HepG2 (cell line): ENCODE data around the gene APOA1. TPM values are rescaled to one million over a fixed set of nuclear protein-coding genes. Genes with fewer than 3 reads are reported as not detected.

Experiments
- AKAP8 ChIP-seq: sonication (generic); formaldehyde crosslinking; IDR thresholded peaks from 2 replicates; pipeline ENCODE4 v1.5.1; 2020; ENCODE audit warnings: mild to moderate bottlenecking, missing genetic modification reagents
- FIP1L1 ChIP-seq: fragments of 200-400 bp; formaldehyde crosslinking; IDR thresholded peaks from 2 replicates; pipeline ENCODE4 v1.6.1; 2018; ENCODE audit warnings: low read depth, mild to moderate bottlenecking, low read length, moderate library complexity, borderline replicate concordance; ENCODE audit not compliant: insufficient read depth
- HNRNPK ChIP-seq: fragments of 200-400 bp; formaldehyde crosslinking; IDR thresholded peaks from 2 replicates; pipeline ENCODE4 v1.6.1; 2018; ENCODE audit warnings: low read length, low read depth, moderate library complexity, mild to moderate bottlenecking; ENCODE audit not compliant: poor library complexity, severe bottlenecking
- HNRNPUL1 ChIP-seq: fragments of 200-400 bp; formaldehyde crosslinking; IDR thresholded peaks from 2 replicates; pipeline ENCODE4 v1.6.1; 2017; ENCODE audit warnings: low read depth, mild to moderate bottlenecking, low read length, moderate library complexity
- ISX ChIP-seq: sonication (generic); formaldehyde crosslinking; conservative IDR thresholded peaks from 2 replicates; pipeline ENCODE4 v1.5.0; 2020; ENCODE audit warnings: missing genetic modification reagents
- JUNB ChIP-seq: sonication (generic); formaldehyde crosslinking; IDR thresholded peaks from 2 replicates; pipeline ENCODE4 v1.8.0; 2022; ENCODE audit warnings: missing genetic modification reagents, mild to moderate bottlenecking, borderline replicate concordance
- KDM5A ChIP-seq: fragments of 200-600 bp; sonication (generic); IDR thresholded peaks from 2 replicates; pipeline ENCODE4 v1.7.0; 2018; ENCODE audit warnings: antibody characterized with exemption, mild to moderate bottlenecking, low read length, borderline replicate concordance
- MATR3 ChIP-seq: sonication (generic); formaldehyde crosslinking; IDR thresholded peaks from 2 replicates; pipeline ENCODE4 v1.4.0; 2020; ENCODE audit warnings: missing genetic modification reagents
- MYNN ChIP-seq: sonication (generic); formaldehyde crosslinking; IDR thresholded peaks from 2 replicates; pipeline ENCODE4 v1.4.0; 2020; ENCODE audit warnings: mild to moderate bottlenecking, low read depth, missing genetic modification reagents
- MZF1 ChIP-seq: sonication (generic); formaldehyde crosslinking; IDR thresholded peaks from 2 replicates; pipeline ENCODE4 v1.8.1; 2023; ENCODE audit warnings: mild to moderate bottlenecking, missing genetic modification reagents, borderline replicate concordance
- NPAS2 ChIP-seq: sonication (generic); formaldehyde crosslinking; IDR thresholded peaks from 2 replicates; pipeline ENCODE4 v1.8.0; 2022; ENCODE audit warnings: mild to moderate bottlenecking, missing genetic modification reagents, borderline replicate concordance
- NRL ChIP-seq: sonication (generic); formaldehyde crosslinking; IDR thresholded peaks from 2 replicates; pipeline ENCODE4 v1.5.0; 2020; ENCODE audit warnings: missing genetic modification reagents, mild to moderate bottlenecking, moderate library complexity, borderline replicate concordance
- PAF1 ChIP-seq: IDR thresholded peaks from 2 replicates; pipeline ENCODE4 v1.6.1; 2016; ENCODE audit warnings: missing genetic modification reagents, missing compliant biosample characterization
- PBX3 ChIP-seq: sonication (generic); formaldehyde crosslinking; IDR thresholded peaks from 2 replicates; pipeline ENCODE4 v1.8.1; 2023; ENCODE audit warnings: missing genetic modification reagents, inconsistent platforms, borderline replicate concordance
- PHB2 ChIP-seq: fragments of 450-650 bp; IDR thresholded peaks from 2 replicates; pipeline ENCODE4 v1.6.1; 2018; ENCODE audit not compliant: partially characterized antibody
- PHF20 ChIP-seq: sonication (generic); formaldehyde crosslinking; IDR thresholded peaks from 2 replicates; pipeline ENCODE4 v1.5.0; 2020; ENCODE audit warnings: mild to moderate bottlenecking, missing genetic modification reagents
- PRDM4 ChIP-seq: sonication (generic); formaldehyde crosslinking; IDR thresholded peaks from 2 replicates; pipeline ENCODE4 v1.9.0; 2021; ENCODE audit warnings: missing genetic modification reagents, borderline replicate concordance
- SALL1 ChIP-seq: sonication (generic); formaldehyde crosslinking; IDR thresholded peaks from 2 replicates; pipeline ENCODE4 v1.8.0; 2022; ENCODE audit warnings: mild to moderate bottlenecking, missing genetic modification reagents
- STAT5B ChIP-seq: sonication (generic); formaldehyde crosslinking; IDR thresholded peaks from 2 replicates; pipeline ENCODE4 v1.4.0; 2020; ENCODE audit warnings: missing genetic modification reagents
- ZFAT ChIP-seq: sonication (generic); formaldehyde crosslinking; conservative IDR thresholded peaks from 2 replicates; pipeline ENCODE4 v1.8.1; 2023; ENCODE audit warnings: missing genetic modification reagents, inconsistent platforms
- ZNF530 ChIP-seq: sonication (generic); formaldehyde crosslinking; IDR thresholded peaks from 2 replicates; pipeline ENCODE4 v1.5.0; 2020; ENCODE audit warnings: low read depth, mild to moderate bottlenecking, missing genetic modification reagents
- ZNF720 ChIP-seq: sonication (generic); formaldehyde crosslinking; IDR thresholded peaks from 2 replicates; pipeline ENCODE4 v1.4.0; 2020; ENCODE audit warnings: missing genetic modification reagents
- ZNF770 ChIP-seq: sonication (generic); formaldehyde crosslinking; IDR thresholded peaks from 2 replicates; pipeline ENCODE4 v1.5.0; 2020; ENCODE audit warnings: mild to moderate bottlenecking, missing genetic modification reagents
- ZNF772 ChIP-seq: sonication (generic); formaldehyde crosslinking; IDR thresholded peaks from 2 replicates; pipeline ENCODE4 v1.5.0; 2020; ENCODE audit warnings: mild to moderate bottlenecking, missing genetic modification reagents
- polyA plus RNA-seq, 8 experiments: library from polyadenylated mRNA; depleted of rRNA in 3 of 8; stranded (reverse) in 7 of 8; unstranded in 1 of 8; fragments of >200 nt; fragmentation: Illumina TruSeq in 4 of 8; extraction: Trizol in 4 of 8; gene quantifications; 2 replicates each; pipeline versions ENCODE4 v1.2.1 to v1.2.3, GENCODE V29; 2011 to 2016; ENCODE audit warnings: low read depth in 4 of 8, missing spikeins in 1 of 8, mixed read lengths in 1 of 8; ENCODE audit not compliant: insufficient read depth in 1 of 8
- total RNA-seq, 5 experiments: library from RNA; depleted of rRNA; stranded (reverse); fragments of >200 nt; fragmentation: Illumina TruSeq; extraction: Trizol; gene quantifications; 2 replicates each; pipeline ENCODE4 v1.2.3, GENCODE V29; 2016; ENCODE audit warnings: low read depth in 1 of 5

The APOA1 gene
- total and polyA plus RNA-seq, 2 of the 13 experiments (the other 11 are each of a cell fraction or from before 2014, with no cell fraction given), result 1,973 to 5,485 TPM

DNA sequence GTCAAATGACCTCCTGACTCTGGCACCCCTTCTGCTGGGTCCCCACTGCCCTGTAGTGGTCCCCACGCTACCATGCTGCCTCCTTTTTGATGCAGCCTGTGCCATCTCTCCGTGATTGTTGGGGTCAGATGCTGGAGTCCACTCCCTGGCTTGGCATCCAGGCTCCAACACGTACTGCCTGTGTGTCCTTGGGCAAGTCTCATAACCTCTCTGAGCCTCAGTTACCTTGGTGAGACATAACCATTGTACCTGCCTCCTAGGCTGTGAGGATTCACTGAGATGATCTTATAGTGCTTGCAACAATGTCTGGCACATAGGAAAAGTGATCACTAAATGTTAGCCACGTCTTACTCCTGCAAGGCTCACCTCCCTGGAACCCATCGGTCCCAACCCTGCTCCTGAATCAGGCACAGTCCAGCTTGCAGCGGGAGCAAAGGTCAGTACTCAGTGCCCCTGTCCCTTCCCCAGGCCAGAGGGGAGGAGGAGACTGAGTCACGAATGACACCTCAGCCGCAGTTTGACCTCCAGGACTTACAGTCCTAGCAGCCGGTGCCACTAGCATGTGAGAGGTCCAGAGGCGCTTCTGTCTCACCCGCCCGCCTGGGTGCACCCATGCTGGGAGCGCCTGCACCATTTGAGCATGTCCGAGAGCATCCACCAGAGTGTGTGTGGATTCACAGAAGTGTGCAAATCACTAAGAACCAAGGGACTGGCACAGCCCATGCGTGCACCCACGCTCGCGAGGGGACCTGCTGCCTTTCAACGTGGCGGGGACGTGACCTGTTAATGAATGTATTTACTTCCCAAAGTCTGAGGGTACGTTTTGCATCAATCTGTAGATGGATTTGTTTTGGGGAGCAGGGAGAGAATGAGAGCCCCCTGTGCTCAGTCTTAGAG lies 11.3 kb downstream of the APOA1 start (continued):
- TF ChIP-seq KDM5A, result no peak
- TF ChIP-seq HNRNPK, result no peak
- no peak for TF ChIP-seq ISX (CRISPR knock-in tag)
- TF ChIP-seq HNRNPUL1, result no peak
- 0 out of 2 replicates have a peak, but pooled peaks have one; percentile 10 for TF ChIP-seq AKAP8 (CRISPR knock-in tag)
- TF ChIP-seq PBX3 (CRISPR knock-in tag), result no peak
- no peak for TF ChIP-seq SALL1 (CRISPR knock-in tag)
- no peak for TF ChIP-seq ZNF772 (CRISPR knock-in tag)
- no peak for TF ChIP-seq PHF20
- TF ChIP-seq ZNF530 (CRISPR knock-in tag), result no peak
- TF ChIP-seq JUNB, result 0 out of 2 replicates have a peak, but pooled peaks have one; percentile 7
- no peak for TF ChIP-seq ZNF720 (CRISPR knock-in tag)
- peak; percentile 27; the same call in 1 of the 2 replicates for TF ChIP-seq NRL (CRISPR knock-in tag)
- TF ChIP-seq NPAS2 (CRISPR knock-in tag), result no peak
- no peak for TF ChIP-seq PHB2
- TF ChIP-seq MZF1 (CRISPR knock-in tag), result 0 out of 2 replicates have a peak, but pooled peaks have one; percentile 13
- TF ChIP-seq PAF1, result no peak
- TF ChIP-seq ZFAT (CRISPR knock-in tag), result no peak
- no peak for TF ChIP-seq MATR3 (CRISPR knock-in tag)
- TF ChIP-seq MYNN (CRISPR knock-in tag), result peak; percentile 19; the same call in 1 of the 2 replicates
- no peak for TF ChIP-seq ZNF770 (CRISPR knock-in tag)
- TF ChIP-seq FIP1L1, result no peak
- no peak for TF ChIP-seq PRDM4 (CRISPR knock-in tag)
- TF ChIP-seq STAT5B (CRISPR knock-in tag), result no peak
